HS-5 (cell line): ENCODE measurements around the gene SERPINE2.
A peak's percentile ranks its signal among the peaks of the same experiment; 100 is the strongest.

Source experiments
- DNase-seq: peaks from one replicate; pipeline ENCODE4 v3.0.0-alpha.2; 2012; ENCODE audit warnings: low read depth

The SERPINE2 gene

DNA sequence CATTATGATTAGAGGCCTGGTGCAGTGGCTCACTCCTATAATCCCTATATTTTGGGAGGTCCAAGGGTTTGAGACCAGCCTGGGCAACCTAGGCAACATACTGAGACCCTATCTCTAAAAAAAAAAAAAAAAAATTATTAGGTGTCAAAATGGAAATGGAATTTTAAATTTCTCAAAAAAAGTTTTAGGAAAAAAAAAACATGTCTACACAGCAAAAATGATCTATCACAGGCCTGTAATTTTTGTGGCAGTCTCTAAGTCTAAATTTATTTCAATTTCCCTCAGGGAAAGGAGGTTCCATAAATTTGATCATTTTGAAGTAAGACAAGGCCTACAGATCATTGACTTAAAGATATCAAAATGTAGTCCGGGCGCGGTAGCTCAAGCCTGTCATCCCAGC, 65.5 kb downstream of the SERPINE2 start:
- no peak for DNase-seq

DNA sequence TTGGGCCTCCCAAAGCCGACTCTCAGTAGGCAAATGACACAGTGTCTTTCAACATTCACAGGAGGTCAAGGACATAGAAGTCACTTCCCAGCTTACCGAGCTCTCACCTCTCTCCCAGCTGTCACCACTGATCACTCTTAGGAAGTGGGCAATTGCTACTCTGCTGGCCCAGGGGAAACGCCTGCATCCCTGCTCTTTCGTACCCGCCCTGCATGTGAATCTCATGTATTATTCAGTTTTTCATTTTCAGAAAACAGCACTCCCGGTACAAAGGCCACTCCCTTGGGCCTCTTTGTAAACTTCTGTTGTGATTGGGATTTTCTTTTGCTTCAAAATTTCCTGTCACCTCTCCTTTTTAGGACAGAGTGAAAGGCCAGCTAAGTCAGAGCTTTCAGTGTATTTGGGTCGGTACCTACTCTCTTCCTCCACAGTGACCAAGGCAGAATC, 66.4 kb downstream of the SERPINE2 start:
- no peak for DNase-seq

DNA sequence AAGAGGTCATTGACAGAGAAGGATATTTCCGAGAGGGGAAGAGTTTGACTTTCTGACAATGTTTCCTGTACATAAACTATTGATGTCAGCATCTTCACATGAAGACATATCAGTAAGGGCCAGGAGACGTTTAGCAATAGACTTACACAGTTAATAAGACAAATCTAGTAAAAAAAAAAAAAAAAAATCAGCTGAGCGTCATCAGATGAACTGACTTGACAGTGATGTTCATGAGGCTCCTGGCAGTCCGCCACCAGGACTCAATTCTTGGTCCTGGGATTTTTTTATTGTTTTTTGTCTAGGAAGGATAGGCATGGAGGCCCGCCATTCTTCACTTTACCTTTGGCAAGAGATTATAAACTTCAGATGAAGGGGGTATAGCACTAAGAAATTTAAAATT, 67.4 kb downstream of the SERPINE2 start:
- DNase-seq = no peak

- peak; percentile 64 for DNase-seq
These were observed 68.5 kb downstream of the SERPINE2 start for GRCh38 chr2:223970343-223971128.

DNA sequence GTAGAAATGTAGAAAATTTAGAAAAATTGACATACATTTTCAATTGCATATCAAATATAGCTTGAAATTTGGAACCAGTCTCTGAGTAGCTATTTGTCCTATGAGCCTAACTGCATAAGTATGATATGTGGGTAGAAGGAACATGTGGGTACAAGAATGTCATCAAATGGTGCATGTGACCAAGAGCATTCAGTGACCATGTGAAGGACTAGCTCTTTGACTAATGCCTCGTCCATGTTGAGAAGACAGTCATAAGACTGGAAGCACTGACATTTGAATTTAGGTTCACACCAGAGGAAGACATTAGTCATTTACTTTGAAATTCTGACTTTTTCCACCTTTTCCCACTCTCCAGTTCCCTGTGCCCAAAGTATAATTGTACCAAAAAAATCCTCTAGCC, 69.2 kb downstream of the SERPINE2 start:
- peak; percentile 19 for DNase-seq

- DNase-seq = no peak
These were observed 69.8 kb downstream of the SERPINE2 start for GRCh38 chr2:223969315-223969714.

DNA sequence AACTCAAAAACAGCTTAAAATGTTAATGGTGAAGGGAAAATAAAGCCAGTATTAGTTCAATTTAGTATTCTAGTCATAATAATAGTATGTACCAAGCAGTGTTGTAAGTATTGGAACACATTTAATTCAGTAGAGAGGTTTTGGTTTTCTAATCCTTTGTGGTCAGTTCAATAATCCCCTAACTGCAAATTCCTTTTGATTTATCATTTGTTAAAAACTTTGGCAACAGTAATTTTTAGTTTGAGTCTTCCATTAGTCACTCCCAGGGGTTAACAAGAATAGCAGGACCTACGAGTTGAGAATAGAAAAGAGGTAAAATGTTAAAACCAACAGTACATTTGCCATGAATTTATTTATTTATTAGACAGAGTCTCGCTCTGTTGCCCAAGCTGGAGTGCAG, 71.1 kb downstream of the SERPINE2 start:
- DNase-seq = peak; percentile 72

GRCh38 chr2:223959688-223960087, 79.4 kb downstream of the SERPINE2 start:
- DNase-seq = no peak

- DNase-seq = peak; percentile 90
These were observed 81.8 kb downstream of the SERPINE2 start, which contains the start of gene MRPL44 for GRCh38 chr2:223957092-223957851. Gene MRPL44 (plus strand): TSS chr2:223957463. CDS start chr2:223957473, 10 bp downstream.

DNA sequence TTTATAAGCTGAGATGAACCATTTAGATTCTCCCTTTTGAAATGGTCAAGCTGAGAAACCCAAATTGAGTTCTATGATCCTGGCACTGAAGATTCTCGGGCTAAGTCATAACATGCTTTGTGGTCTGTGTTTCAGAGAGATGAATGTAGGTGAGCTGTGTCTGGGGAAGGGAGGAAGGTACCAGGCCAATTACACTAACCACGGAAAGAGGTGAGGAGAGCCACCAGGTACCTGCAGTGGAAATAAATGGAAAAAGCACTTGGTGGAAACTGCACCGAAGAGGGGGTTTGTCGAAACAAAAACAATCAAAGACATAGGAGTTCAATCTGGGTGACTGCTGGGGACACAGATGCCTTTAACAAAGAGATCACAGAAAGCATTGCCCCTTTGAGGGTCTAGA, 82.8 kb downstream of the SERPINE2 start:
- DNase-seq = no peak

DNA sequence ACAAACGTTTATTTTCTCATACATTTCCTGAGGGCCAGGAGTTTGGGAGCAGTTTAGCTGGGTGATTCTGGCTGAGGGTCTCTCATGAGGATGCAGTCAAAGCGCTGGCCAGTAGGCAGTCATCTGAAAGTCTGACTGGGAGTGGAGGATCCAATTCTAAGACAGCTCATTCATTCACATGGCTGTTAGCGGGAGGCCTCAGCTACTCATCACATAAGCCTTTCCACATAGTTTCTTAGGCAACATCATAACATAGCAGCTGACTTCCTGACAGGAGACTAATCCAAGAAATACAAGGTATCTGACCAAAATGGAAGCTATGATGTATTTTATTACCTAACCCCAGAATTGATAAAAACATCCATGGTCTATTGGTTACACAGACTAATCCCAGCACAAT, 84.7 kb downstream of the SERPINE2 start:
- DNase-seq = peak; percentile 89

- no peak for DNase-seq
These were observed 86.7 kb downstream of the SERPINE2 start for GRCh38 chr2:223952280-223952968.

DNA sequence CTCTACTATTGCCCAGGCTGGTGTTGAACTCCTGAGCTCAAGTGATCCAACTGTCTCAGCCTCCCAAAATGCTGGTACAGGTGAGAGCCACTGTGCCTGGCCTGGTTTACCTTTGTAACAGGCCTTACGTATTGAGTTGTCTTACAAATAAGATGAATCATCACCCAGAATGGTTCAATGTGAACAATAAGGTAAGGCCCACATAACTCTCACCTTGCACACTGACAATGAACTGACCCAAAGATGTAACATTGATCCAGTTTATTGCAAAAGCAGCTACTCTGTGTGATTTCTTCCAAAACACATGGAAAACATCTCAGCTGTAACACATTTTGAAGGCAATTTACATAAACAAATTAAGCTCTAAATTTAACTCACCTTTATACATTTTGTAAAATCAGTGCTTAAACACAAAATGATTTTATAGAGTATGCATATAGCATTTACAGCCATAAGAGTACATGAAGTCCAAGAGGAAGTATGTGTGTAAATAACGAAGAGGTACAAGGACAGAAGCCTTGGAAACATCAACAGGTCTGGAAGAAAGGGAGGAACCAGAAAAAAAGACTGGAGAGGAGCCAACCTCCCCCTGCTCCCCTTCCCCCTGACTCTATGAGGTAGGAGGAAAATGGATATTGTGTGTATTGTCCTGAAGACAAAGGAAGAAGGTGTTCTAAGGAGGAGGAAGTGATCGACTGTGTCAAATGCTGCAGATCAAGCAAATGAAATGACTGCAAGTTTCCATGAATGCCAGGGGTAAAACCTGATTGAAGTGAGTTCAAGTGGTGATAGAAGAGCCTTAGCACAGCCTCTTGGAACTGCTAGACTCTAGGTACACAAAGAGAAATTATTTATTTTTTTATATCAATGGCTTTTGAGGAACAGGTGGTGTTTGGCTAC, 88.4 kb downstream of the SERPINE2 start:
- DNase-seq = no peak

DNA sequence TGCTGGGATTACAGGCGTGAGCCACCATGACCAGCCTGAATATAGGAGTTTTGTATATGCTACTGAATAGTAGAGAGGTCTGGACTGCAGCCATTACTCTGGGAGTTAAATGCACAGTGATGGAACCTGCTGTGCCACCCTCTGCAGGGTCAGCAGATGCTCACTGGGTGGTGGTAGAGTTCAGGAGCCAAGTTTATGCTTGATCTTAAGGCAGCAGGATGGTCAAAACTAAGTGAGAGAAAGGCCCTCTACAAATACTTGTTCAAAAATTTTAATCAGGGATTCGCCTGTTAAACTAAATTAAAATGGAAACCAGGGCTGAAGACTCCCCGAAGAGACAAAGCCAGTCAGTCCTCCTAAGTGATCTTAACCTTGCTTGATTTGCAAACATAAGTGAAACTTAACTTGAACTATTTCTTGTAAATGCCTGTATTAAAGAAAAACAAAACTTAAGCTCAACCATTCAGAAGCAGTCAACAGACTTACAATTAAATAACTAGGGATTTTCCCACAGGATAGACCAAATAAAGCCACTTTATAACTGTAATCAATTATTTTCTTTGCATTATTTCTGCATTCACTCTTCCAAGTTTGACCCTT, 89.7 kb downstream of the SERPINE2 start:
- DNase-seq = no peak

GRCh38 chr2:223947711-223948205, 91.3 kb downstream of the SERPINE2 start:
- DNase-seq = no peak

DNA sequence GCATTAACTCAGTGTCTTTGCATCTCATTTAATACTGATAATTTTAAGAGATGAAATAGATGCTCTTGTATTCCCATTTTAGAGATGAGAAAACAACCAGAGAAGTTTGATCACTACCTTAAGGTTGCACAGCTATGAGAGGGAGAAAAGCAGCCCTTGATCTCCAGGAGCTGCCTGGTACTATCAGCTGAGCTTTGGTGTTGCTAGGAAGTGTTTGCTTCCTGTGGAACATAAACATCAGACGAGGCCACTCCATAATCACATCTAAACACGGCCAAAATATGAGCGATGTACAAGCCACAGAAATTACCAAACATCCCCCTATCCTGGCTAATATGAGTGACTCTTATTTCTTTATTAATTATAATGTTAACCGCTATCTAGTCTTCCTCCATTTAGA, 93.3 kb downstream of the SERPINE2 start:
- DNase-seq = no peak

DNA sequence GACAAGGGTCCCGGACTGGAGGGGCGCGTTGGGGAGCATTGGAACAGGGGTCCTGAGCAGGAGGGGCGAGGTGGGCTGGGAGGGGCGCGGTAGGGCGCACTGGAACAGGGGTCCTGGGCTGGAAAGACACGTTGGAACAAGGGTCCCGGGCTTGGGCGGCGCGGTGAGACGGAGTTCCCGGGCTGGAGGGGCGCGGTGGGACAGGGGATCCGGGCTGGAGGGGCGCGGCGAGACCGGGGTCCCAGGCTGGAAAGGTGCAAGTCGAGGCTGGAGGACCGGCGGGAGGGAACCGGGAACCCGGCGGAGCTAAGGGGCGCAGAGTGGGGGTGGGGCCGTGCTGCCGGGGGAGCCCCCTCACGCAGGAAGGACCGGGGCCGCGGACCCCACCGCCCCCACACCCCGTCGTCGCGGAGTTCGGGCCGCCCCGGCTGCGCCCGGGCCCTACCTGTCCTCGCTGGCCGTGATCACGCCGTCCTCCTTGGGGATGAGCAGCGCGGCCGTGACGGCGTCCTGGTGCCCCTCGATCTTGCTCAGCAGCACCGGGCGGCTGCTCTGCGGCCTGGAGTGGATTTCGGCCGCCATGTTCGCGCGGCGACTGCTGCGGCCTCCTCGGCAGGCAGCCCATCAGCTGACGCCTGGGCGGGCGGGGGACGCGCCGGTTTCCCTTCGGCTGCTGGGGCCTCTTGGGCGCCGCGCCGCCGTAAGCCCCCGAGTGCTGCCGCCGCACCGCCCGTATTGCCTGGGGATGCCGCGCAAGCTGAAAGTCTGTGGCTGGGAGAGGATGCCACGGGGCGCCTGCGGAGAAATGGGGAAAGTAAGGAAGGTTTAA, 94.2 kb downstream of the SERPINE2 start, which contains the start of gene WDFY1:
Gene WDFY1 (minus strand): TSS at position 633 of the 829 bp plus-strand sequence. CDS start 51 bp downstream, at position 582.
- peak; percentile 43 for DNase-seq

DNA sequence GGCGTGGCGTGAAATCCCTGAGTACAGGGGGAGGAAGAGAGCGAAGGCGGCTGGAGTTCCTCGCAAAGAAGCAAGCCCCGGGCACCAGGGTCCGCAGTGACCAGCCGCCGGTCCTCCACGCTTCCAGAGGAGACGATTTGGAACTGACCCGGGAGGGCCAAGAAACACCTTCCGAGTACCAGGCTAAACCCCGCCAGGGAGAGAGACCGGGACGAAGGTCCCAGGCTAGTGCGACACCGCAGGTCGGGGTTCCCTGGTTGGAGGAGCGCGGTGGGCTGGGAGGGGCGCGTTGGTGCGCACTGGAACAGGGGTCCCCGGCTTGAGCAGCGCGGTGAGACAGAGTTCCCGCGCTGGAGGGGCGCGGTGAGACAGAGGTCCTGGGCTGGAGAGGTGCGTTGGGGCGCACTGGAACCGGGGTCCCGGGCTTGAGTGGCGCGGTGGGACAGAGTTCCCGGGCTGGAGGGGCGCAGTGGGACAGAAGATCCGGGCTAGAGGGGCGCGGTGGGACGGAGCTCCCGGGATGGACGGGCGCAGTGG, 94.9 kb downstream of the SERPINE2 start:
- no peak for DNase-seq

DNA sequence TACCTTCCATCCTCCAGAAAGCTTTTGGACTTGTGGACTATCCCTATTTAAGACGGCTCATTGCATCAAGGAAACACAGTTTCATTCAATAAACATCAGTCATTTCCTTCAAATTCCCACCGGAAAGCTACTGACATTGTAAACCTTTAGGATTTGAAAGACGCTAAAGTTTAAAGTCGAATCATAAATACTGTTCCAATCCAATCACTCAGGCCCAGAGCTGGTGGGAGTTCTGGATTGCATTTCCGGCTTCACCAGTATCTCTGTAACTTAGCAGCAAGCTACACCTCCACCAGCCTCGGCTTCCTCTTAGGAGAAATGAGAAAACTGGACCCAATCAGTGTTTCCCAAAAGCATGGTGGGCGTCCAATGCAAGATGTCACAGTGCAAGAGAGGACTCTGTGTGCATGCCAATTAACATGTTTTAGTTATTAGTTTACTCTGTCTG, 95.5 kb downstream of the SERPINE2 start:
- DNase-seq = peak; percentile 88

- DNase-seq = no peak
These were observed 96.0 kb downstream of the SERPINE2 start for GRCh38 chr2:223943135-223943534.
